ENCODE results near the gene SESN1.

SESN1 gene

GRCh38 chr6:109009236-109009961 is 85.2 kb downstream of the SESN1 start:
- no peak for TF ChIP-seq CTCF (conservative IDR thresholded peaks at IDR 0.05; ENCODE audit: low read depth)
- peak; percentile 83 for DNase-seq (ENCODE audit: low spot score)
- peak overlapping the region; percentile 93 for H3K27ac ChIP-seq
- CTCF ChIA-PET = interaction anchor here (0.6 to 0.7 kb wide), 2 partner anchors 79 to 441 kb away, joined by 3 read pairs; no protein-coding TSS in a partner anchor
- POLR2A ChIA-PET (ENCODE audit: low non-redundant PET) = no interaction called here

GRCh38 chr6:109008537-109009235 is 86.0 kb downstream of the SESN1 start:
- no peak for TF ChIP-seq CTCF (conservative IDR thresholded peaks at IDR 0.05; ENCODE audit: low read depth)
- peak overlapping the region; percentile 93 for H3K27ac ChIP-seq
- ChIA-PET POLR2A (ENCODE audit: low non-redundant PET) (interaction anchor here (0.8 kb wide), 1 partner anchor 61 kb away, joined by 3 read pairs; no protein-coding TSS in a partner anchor), CTCF (interaction anchor here (0.7 kb wide), 1 partner anchor 440 kb away, joined by 3 read pairs; no protein-coding TSS in a partner anchor)
- peak; percentile 53 for DNase-seq (ENCODE audit: low spot score)

- ChIA-PET POLR2A (ENCODE audit: low non-redundant PET) (interaction anchor here (0.8 kb wide), 1 partner anchor 60 kb away, joined by 3 read pairs; no protein-coding TSS in a partner anchor), CTCF (interaction anchor here (0.7 kb wide), 1 partner anchor 8 kb away, joined by 4 read pairs; no protein-coding TSS in a partner anchor)
- TF ChIP-seq CTCF (conservative IDR thresholded peaks at IDR 0.05; ENCODE audit: low read depth) = no peak
- no peak for DNase-seq (ENCODE audit: low spot score)
- H3K27ac ChIP-seq = no peak overlapping the region
Measured at GRCh38 chr6:109008054-109008453, 86.6 kb downstream of the SESN1 start.

GRCh38 chr6:109007521-109007920 is 87.1 kb downstream of the SESN1 start:
- no peak for TF ChIP-seq CTCF (conservative IDR thresholded peaks at IDR 0.05; ENCODE audit: low read depth)
- ChIA-PET CTCF (interaction anchor here (0.7 kb wide), 1 partner anchor 8 kb away, joined by 4 read pairs; no protein-coding TSS in a partner anchor), POLR2A (ENCODE audit: low non-redundant PET) (no interaction called here)
- no peak for DNase-seq (ENCODE audit: low spot score)
- no peak overlapping the region for H3K27ac ChIP-seq

GRCh38 chr6:109006818-109007217 is 87.8 kb downstream of the SESN1 start:
- POLR2A ChIA-PET (ENCODE audit: low non-redundant PET) = no interaction called here
- no peak for DNase-seq (ENCODE audit: low spot score)
- no peak overlapping the region for H3K27ac ChIP-seq
- no peak for TF ChIP-seq CTCF (conservative IDR thresholded peaks at IDR 0.05; ENCODE audit: low read depth)
- CTCF ChIA-PET = no interaction called here

- ChIA-PET POLR2A (ENCODE audit: low non-redundant PET) (no interaction called here), CTCF (no interaction called here)
- DNase-seq (ENCODE audit: low spot score) = no peak
- no peak for TF ChIP-seq CTCF (conservative IDR thresholded peaks at IDR 0.05; ENCODE audit: low read depth)
- no peak overlapping the region for H3K27ac ChIP-seq
Measured at GRCh38 chr6:109002882-109003281, 91.8 kb downstream of the SESN1 start.

Measured in RWPE1 (cell line).